HG02870 (cell line): ENCODE measurements around the gene RPL6.
A peak's percentile ranks its signal among the peaks of the same experiment; 100 is the strongest.
"Not testable (repeated sequence)": the region's sequence is repeated elsewhere in the genome, so short reads cannot be mapped to it uniquely, and the experiment has no call there.

ENCODE experiments used
- ATAC-seq: cut with Tn5 transposase; IDR thresholded peaks from one replicate; pipeline ENCODE4 v1.9.1; 2021; ENCODE audit warnings: mild to moderate bottlenecking, moderate library complexity; ENCODE audit not compliant: unreplicated experiment

The RPL6 gene

DNA sequence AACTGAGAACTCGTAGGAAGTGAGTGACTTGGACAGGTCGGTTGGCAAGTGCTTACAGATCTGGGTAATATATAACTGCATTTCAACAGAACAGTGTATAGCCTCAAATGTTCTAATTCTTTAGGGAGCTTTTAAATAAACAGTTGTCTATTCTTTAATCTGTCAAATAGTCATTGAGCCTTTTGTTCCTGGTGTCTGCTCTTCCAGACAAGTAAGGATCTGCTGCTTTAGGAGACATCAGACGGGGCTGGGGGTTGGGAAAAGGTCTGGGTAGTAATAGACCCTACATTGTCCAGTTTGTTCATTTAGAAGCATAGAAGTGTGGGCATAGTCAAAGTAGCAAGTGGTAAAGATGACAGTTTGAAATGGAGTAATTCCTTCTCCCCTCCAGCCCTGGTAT lies 11.3 kb upstream of the RPL6 start:
- no peak for ATAC-seq

DNA sequence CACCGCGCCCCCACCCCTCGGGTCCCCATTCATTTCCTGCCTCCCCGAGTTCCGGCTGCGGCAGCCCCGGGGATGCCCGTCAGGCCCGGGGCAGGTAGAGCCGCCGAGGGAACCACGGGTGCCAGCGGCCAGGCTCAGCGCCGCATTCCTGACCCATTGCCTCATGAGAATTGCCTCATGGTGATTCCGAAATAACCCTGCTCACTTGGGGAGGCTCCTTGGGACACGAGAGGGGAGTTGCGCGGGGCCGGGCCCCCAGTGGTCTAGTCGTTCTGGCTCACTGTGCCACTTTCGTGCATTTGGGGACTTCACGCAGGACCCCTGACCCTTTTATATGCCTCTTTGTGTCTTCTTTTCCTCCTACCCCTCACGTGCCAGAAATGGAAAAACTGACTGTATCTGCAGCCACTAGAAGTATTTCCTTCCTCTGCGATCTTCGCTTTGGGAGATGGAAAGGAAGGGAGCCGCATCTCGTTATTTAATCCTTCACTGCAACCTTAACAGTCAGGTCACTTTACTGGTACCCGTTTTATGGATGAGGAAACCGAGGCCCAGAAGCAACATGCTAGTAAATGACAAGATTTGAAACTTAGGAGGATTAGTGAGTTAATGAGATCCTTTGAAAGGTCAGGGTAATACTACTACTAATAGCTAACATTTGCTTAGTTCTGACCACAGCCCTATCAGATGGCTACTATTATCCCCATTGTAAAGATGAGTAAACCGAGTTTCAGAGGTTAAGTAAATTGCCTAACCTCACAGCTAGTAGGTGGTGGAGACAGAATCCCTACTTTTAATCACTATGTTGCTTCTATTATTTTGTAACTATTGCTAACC lies 10.1 kb upstream of the RPL6 start:
- peak; percentile 33 for ATAC-seq

DNA sequence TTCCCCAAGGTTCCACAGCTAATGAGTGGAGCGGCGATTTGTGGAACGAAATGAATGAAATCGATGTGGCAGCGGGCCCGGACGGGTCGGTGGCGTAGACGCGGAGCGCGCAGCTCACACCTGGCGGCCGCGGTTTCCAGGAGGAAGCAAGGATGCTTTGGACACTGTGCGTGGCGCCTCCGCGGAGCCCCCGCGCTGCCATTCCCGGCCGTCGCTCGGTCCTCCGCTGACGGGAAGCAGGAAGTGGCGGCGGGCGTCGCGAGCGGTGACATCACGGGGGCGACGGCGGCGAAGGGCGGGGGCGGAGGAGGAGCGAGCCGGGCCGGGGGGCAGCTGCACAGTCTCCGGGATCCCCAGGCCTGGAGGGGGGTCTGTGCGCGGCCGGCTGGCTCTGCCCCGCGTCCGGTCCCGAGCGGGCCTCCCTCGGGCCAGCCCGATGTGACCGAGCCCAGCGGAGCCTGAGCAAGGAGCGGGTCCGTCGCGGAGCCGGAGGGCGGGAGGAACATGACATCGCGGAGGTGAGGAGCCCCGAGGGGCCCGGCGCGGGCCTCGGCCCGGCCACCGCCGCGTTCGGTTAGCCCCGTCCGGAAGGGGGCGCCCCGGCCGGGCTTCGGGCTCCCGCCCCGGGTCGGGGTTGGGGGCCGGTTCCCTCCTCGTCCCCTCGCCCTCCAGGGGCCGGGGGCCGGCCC lies 9.3 kb upstream of the RPL6 start, which contains the start of gene PTPN11:
Gene PTPN11 (plus strand): TSS at position 340 of the 689 bp plus-strand sequence. CDS start 165 bp downstream, at position 505.
- ATAC-seq = peak; percentile 77

DNA sequence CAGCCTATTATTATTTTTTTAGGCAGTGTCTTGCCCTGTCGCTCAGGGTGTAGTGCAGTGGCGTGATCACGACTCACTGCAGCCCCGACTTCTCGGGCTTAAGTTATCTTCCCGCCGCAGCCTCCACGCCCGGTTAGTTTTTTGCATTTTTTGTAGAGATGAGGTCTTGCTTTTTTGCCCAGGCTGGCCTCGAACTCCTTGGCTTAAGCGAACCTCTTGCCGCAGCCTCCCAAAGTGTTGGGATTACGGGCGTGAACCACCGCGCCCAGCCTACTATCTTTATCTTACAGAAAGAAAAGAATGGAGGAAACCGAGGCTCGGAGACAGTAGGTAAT lies 8.8 kb upstream of the RPL6 start:
- ATAC-seq = no peak

DNA sequence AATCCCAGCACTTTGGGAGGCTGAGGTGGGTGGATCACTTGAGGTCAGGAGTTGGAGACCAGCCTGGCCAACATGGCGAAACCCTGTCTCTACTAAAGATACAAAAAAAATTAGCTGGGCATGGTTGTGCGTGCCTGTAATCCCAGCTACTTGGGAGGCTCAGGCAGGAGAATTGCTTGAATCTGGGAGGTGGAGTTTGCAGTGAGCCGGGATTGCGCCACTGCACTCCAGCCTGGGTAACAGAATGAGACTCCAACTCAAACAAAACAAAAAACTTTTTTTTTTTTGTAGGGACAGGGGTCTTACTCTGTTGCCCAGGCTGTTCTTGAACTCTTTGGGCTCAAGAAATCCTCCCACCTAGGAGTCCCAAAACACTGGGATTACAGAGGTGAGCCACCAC lies 6.1 kb upstream of the RPL6 start:
- not testable (repeated sequence) for ATAC-seq

DNA sequence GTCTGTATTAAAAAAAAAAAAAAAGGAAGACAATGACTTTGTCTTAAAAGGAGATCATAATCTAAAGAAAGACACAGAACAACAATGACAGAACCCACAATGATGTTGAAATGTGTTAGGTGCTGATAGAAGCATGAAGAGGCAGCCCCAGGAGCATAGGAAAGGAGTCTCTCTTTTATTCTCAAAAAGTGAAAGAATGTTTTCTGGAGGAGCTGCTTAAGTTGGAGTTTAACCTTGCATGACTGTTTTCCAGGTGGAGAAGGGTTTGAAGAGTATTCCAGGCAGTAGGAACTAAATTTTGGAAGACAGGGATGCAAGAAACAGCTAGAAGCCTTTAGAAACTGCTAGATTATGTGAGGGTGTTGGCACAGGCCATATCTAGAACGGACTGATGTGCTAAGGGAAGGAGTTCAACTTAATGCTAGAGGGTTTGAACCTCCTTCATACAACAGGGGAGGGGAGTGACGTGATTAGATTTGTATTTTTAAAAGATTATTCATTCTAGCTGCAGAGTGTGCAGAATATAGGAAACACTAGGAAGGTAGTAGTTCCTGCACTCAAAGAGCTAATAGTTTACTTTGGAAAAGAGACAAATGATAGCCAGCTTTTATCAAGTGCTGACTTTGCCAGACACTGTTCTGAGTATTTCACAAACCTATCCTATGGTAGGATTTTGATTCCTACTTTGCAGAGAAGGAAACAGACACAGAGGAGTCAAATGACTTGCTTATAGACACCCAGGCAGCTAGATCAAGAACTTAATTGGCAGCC lies 4.6 kb upstream of the RPL6 start:
- no peak for ATAC-seq

DNA sequence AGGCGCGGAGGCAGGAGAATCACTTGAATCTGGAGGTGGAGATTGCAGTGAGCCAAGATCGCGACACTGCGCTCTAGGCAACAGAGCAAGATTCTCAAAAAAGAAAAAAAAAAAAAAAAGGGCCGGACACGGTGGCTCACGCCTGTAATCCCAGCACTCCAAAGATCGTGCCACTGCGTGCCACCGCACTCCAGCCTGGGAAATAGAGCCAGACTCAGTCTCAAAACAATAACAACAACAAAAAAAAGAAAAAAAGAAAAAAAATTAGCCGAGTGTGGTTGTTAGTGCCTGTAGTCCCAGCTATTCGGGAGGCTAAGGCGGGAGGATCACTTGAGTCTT lies 470 bp upstream of the RPL6 start:
- ATAC-seq = no peak

DNA sequence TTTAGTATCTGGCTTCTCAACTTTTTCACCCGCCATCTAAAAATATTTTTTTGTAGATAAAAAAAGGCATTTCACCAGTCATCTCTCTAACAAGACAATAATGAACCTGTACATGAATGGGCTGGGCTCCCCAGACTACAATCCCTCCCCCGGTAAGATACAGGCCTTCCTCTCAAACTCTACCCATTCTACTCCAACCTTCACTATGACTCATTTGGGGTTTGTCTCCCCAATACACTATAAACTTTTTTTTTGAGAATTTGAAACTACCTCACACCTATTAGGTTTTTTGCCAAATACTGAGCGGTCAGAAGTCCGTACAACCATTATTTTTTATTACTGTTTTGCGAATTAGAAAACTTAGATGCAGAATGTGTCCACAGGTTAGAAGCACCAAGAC lies 784 bp downstream of the RPL6 start:
- ATAC-seq = no peak

DNA sequence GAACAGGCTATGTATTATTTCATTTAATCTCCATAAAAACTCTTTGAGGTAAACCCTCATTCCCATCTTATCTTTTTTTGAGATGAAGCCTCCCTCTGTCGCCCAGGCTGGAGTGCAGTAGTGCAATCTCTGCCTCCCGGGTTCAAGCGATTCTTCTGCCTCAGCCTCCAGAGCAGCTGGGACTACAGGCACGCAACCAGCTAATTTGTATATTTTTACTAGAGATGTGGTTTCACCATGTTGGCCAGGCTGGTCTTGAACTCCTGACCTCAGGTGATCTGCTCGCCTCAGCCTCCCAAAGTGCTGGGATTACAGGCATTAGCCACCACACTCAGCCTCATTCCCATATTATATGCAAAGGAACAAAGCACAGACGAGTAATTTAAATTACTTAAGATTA lies 1.7 kb downstream of the RPL6 start:
- not testable (repeated sequence) for ATAC-seq

DNA sequence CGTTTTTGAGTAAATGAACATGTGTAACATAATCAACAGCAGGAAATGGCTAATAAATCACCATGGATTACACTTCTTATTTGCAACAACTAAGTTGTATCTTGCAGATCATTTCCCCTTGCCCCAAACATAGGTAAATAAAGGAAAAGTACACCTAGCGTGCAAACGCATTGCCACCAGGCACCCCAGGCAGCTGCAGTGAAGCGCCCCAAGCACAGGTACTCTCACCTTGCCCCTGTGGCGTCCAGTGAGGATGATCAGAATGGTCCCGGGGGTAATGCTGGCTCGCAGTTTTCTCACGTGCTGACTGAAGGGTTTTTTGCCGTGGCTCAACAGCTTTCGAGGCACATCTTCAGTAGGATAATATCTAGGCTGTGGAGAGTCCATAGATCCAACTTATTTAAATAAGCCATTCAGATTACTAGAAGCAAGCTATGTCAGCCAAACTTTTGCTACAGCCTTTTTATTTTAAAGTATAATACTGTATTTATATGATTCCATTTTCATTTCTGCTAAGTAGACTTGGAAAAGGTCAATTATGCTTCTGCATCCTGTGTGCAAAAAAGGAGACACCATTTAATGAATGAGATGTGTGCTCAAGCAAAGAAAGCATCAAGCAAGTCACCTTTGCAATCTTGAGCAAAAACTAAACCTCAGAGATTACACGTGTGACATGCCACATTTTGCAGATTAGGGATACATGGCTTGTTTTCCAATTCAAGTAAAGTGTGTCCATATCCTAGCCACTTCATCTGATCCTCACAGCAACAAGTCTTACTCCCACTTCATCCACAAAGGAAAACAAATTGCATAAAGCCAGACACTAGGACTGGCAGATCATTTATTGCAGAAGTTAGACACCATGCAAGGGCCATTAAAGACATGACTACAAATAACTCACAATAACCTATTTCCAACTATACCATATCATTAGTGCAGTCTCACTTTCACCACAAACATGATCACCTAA lies 2.6 kb downstream of the RPL6 start:
- ATAC-seq = no peak

DNA sequence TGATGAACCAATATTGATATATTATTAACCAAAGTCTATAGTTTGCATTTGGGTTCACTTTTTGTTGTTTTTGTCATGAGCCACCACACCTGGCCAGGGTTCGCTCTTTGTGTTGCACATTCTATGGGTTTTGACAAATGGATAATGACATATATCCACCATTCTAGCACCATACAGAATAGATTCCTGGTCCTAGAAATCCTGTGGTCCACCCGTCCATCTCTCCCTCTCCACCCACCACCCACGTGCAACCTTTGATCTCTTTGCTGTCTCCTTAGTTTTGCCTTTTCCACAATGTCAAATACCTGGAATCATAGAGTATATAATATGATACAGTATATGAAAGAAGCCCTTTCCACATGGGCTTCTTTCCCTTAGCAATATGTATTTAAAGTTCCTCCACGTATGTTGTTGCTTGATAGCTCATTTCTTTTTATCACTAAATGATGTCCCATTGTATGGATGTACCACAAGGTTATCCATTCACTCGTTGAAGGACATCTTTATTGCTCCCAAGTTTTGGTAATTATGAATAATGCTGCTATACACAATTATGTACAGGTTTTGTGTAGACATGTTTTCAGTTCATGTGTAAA lies 7.4 kb downstream of the RPL6 start:
- no peak for ATAC-seq

DNA sequence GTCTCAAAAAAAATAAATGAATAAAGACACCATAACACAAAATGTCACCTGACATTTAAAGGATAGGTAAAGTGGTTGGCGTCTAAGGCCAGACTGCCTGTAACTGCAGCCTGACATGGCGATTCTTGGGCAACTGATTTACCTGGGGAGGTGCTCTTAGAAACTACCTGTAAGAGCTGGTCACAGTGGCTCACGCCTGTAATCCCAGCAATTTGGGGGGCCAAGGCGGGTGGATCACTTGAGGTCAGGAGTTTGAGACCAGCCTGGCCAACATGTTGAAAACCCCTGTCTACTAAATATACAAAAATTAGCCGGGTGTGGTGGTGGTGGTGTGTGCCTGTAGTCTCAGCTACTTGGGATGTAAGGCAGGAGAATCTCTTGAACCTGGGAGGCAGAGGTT lies 8.4 kb downstream of the RPL6 start:
- no peak for ATAC-seq

DNA sequence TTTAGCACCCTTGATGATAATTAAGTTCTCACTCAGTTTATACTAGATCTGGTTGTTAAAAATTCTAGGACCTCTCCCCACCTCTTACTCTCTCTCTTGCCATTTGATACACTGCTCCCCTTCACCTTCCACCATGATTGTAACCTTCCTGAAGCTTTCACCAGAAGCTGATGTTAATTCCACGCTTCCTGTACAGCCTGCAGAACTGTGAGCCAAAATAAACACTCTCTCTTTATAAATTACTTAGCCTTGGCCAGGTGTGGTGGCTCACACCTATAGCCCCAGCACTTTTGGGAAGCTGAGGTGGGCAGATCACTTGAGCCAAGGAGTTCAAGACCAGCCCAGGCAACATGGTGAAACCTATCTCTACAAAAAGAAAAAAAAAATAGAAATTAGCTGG lies 16.1 kb downstream of the RPL6 start:
- no peak for ATAC-seq

DNA sequence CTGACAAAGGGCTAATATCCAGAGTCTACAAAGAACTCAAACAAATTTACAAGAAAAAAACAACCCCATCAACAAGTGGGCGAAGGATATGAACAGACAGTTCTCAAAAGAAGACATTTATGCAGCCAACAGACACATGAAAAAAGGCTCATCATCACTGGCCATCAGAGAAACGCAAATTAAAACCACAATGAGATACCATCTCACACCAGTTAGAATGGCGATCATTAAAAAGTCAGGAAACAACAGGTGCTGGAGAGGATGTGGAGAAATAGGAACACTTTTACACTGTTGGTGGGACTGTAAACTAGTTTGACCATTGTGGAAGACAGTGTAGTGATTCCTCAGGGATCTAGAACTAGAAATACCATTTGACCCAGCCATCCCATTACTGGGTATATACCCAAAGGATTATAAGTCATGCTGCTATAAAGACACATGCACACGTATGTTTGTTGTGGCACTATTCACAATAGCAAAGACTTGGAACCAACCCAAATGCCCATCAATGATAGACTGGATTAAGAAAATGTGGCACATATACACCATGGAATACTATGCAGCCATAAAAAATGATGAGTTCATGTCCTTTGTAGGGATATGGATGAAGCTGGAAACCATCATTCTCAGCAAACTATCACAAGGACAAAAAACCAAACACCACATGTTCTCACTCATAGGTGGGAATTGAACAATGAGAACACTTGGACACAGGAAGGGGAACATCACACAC lies 19.3 kb downstream of the RPL6 start:
- ATAC-seq = not testable (repeated sequence)

DNA sequence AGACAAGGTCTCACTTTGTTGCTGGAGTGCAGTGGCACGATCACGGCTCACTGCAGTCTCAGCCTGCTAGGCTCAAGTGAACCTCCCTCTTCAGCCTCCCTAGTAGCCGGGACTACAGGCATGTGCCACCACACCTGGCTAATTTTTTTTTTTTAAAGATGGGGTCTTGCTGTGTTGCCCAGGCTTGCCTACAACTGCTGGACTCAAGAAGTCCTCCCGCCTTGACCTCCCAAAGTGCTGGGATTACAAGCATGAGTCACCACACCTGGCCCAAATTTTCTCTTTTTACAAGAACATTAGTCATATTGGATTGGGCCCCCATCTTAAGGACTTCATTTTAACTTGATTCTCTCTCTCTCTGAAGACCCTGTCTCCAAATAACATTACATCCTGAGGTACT lies 20.2 kb downstream of the RPL6 start:
- no peak for ATAC-seq

DNA sequence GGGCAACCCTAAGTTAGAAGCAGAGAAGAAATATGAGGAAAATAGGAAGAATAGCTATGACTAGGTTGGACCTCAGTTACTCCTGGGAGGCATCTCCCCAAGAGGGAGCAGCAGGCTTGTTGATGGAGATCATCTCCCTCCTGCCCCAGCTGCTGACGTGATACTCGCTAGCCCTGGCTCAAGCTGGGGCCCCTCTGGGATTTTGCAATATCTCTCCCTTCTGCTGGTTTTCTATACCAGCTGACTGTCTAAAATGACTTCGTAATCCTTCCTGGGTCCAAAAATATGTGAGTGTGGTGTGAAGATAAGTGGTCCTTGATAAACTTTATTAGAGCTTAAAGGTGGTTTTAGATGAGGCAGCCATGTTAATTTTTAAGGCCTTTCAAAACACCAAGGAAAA lies 22.7 kb downstream of the RPL6 start:
- no peak for ATAC-seq

DNA sequence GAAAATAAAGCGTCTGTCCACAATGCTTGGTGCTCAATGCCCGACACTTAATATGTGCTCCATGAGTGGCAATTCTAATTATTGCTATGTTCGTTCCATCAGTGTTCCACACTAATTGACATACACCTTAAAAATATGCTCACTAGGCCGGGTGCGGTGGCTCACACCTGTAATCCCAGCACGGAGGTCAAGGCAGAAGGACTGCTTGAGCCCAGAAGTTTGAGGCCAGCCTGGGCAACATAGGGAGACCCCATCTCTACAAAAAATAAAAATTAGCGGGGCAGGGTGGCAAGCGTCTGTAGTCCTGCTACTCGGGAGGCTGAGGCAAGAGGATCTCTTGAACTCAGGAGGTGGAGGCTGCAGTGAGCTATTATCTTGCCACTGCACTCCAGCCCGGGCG lies 26.5 kb downstream of the RPL6 start:
- no peak for ATAC-seq

DNA sequence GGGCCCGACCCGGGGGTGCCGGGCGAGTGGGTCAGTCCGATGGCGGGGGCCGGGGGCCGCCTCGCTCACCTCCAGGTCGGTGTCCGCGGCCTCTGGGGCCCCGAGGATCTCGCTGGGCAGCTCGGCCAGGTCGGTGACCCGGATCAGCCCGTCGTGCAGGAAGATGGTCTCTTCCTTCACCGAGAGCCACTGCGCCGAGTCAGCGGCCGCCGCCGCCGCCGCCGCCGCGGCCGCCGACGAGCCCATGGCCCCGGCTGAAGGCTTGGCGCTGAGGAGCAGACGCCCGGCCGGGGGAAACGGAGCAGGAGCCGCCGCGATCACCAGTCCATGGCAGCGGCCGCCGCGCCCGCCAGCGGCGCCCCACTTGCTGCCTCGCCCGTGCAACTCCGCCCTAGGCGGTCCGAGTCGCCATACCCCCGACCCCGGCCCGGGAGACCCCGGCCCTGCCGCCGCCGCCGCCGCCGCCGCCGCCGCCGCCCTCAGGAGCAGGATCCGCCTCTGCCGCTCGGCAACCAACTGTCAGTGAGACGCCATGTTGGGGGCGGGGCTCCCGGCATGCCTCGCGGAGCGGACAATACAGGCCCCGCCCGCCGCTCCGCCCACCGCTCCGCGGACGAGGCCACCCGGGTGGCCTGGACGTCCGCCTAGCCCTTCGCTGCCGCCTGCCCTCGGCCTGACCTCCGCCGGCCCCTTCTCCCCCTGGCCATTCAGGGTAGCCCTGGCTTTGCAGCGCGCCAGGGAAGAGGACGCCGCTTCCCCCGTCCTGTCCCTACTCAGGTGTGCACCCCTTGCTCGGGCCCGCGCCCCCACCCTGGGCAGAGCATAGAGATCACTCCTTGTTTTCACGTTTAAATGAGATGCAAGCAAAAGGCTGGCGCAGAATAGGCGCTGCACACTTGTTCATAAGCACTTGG lies 27.3 kb downstream of the RPL6 start, which contains the start of gene HECTD4:
Gene HECTD4 (minus strand): TSS at position 549 of the 914 bp plus-strand sequence. CDS start 303 bp downstream, at position 246.
- ATAC-seq = peak; percentile 87
